Epithelial cell of esophagus (primary cell): ENCODE measurements around the gene DNAJC8.

Source experiments
- DNase-seq: peaks from one replicate; pipeline ENCODE4 v3.0.0; 2010; ENCODE audit warnings: low read depth
- H3K4me3 ChIP-seq: 2 replicates; pipeline ENCODE4 v1.5.1; 2011; ENCODE audit warnings: mild to moderate bottlenecking, low read length, control low read depth
- CTCF ChIP-seq: IDR thresholded peaks from 2 replicates; pipeline ENCODE4 v1.5.1; 2011; ENCODE audit warnings: low read depth, mild to moderate bottlenecking, low read length, control low read depth, inconsistent platforms; ENCODE audit not compliant: insufficient read depth; ENCODE audit errors: missing control alignments

DNAJC8 gene

DNA sequence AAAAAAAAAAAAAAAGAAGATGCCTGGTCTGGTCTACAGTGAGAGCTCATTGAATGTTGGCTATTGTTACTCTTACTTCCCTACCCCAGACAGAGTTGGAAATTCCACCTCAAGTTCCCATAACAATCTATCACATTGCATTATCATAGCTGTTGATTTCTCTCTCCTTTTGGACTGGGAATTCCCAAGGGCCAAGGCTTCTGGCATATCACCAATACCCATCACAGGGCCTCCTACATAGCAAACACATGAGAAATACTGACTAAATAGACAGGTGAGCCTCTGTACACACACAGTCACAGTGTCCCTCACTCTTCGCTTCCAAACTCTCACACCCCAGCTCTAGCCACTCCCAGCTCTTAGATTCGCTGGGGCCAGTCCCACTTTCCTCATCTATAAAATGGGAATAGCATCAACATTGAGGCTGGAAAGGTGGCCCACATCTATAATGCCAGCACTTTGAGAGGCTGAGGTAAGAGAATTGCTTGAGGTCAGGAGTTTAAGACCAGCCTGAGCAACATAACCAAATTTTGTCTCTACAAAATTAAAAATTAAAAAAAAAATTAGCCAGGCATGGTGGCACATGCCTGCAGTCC is 62.7 kb downstream of the DNAJC8 start:
- DNase-seq, result peak; percentile 88
- no peak for TF ChIP-seq CTCF
- H3K4me3 ChIP-seq, result no peak overlapping the region

GRCh38 chr1:28163496-28164161 is 69.2 kb downstream of the DNAJC8 start:
- TF ChIP-seq CTCF, result no peak
- no peak for DNase-seq

GRCh38 chr1:28162151-28162550 is 70.7 kb downstream of the DNAJC8 start:
- no peak overlapping the region for H3K4me3 ChIP-seq
- TF ChIP-seq CTCF, result no peak
- no peak for DNase-seq

More at GRCh38 chr1:28163496-28164161, 69.2 kb downstream of the DNAJC8 start:
- H3K4me3 ChIP-seq, result no peak overlapping the region

DNA sequence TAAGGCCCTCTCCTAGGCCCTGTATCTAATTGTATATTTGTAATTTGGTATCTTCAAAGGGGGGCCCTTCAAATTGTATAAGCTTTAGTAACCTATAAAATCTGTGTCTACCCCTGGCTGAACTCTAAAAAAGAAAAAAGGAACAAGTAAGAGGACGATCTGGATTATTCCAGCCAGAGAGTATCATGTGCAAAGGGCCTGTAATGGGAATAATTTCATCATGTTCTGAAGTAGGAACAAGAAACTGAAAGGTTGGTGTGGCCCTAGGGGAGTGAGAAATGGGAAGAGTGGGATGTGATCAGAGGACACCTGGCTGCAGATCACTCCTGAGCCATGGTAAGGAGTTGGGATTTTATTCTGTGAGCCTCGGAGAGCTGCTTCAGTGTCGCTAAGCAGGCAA is 71.1 kb downstream of the DNAJC8 start:
- peak; percentile 18 for DNase-seq
- no peak for TF ChIP-seq CTCF
- no peak overlapping the region for H3K4me3 ChIP-seq

DNA sequence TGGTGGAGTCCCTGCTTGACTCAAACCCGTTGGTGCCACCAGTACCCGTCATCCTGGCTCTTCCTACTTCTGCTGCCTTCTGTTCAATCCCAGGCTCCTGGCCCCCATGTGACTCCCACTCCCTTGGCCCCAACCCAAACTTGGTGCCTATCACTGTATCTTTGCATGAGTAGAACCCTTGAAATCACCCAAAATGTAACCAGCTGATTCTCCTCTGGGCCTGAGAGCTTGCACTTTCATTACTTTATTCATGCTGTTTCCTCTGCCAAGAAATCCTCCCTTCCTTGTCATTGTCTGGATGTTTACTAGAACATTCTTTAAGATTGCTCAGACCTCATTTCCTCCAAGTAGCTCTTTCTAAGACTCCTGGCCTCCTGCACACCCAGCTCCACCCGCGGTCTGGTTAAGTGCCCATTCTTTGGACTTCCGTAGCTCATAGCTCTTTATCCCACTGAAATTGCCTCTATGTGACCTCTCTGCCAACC is 72.0 kb downstream of the DNAJC8 start:
- no peak for TF ChIP-seq CTCF
- H3K4me3 ChIP-seq, result no peak overlapping the region
- DNase-seq, result peak; percentile 70

GRCh38 chr1:28159680-28160079 is 73.1 kb downstream of the DNAJC8 start:
- no peak for TF ChIP-seq CTCF
- H3K4me3 ChIP-seq, result no peak overlapping the region
- no peak for DNase-seq

DNA sequence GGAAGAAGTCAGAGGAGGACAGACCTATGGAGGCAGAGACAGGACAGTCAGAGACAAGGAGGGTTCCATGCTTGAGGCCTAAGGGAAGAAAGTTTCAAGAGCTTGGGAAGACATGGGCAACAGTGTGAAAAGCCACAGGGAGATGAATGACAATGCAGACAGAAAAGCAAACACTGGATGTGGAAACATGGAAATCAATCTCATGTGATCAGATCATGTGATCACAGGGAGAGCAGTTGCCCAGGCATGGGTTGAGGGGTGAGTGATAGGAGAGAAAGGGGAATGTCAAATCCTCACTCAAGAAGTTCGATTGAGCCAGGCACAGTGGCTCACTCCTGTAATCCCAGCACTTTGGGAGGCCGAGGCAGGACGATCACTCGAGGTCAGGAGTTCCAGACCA is 73.6 kb downstream of the DNAJC8 start:
- no peak for TF ChIP-seq CTCF
- DNase-seq, result no peak
- no peak overlapping the region for H3K4me3 ChIP-seq
